ENCODE results near the gene CDK14.

- TF ChIP-seq REST (IDR thresholded peaks at IDR 0.05; ENCODE audit: low read depth), result no peak
- no peak for TF ChIP-seq CEBPB (IDR thresholded peaks at IDR 0.05)
- TF ChIP-seq, protein P1, sequence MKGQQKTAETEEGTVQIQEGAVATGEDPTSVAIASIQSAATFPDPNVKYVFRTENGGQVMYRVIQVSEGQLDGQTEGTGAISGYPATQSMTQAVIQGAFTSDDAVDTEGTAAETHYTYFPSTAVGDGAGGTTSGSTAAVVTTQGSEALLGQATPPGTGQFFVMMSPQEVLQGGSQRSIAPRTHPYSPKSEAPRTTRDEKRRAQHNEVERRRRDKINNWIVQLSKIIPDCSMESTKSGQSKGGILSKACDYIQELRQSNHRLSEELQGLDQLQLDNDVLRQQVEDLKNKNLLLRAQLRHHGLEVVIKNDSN (IDR thresholded peaks at IDR 0.05), result no peak
- TF ChIP-seq YY1 (IDR thresholded peaks at IDR 0.05; ENCODE audit: low read depth), result no peak
- TF ChIP-seq RAD21 (IDR thresholded peaks at IDR 0.05; ENCODE audit: low read depth), result no peak
- no peak for TF ChIP-seq EP300 (IDR thresholded peaks at IDR 0.05; ENCODE audit: borderline replicate concordance)
- no peak for TF ChIP-seq FOXM1 (IDR thresholded peaks at IDR 0.05; ENCODE audit: borderline replicate concordance, low read depth)
Measured at GRCh38 chr7:90775383-90775965, 179.4 kb downstream of the CDK14 start.
